ENCODE measurements around the gene HEATR9.

DNA sequence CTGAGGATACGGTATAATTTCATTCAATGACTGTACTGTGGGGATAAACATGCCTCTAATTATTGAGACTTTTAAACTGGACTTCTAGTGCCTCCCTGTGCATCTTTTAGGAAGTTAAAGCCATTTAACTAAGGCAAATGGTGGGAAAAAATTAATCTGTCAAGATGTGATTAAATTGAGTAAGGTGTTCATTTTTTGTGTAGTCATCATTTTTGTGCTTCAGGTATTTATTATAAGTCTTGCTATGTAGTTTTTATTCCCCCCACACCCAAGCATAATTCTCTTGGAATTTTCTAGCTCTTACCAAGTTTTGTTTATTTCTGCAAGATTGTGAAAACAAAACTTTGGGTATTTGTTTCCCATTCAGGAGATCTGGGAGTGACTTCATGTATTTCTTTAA is 49.2 kb downstream of the HEATR9 start:
- TF ChIP-seq, protein P1, sequence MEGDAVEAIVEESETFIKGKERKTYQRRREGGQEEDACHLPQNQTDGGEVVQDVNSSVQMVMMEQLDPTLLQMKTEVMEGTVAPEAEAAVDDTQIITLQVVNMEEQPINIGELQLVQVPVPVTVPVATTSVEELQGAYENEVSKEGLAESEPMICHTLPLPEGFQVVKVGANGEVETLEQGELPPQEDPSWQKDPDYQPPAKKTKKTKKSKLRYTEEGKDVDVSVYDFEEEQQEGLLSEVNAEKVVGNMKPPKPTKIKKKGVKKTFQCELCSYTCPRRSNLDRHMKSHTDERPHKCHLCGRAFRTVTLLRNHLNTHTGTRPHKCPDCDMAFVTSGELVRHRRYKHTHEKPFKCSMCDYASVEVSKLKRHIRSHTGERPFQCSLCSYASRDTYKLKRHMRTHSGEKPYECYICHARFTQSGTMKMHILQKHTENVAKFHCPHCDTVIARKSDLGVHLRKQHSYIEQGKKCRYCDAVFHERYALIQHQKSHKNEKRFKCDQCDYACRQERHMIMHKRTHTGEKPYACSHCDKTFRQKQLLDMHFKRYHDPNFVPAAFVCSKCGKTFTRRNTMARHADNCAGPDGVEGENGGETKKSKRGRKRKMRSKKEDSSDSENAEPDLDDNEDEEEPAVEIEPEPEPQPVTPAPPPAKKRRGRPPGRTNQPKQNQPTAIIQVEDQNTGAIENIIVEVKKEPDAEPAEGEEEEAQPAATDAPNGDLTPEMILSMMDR (IDR thresholded peaks at IDR 0.05) = peak in 1 of 4 experiments; percentile 29
- no peak for TF ChIP-seq POLR2A (IDR thresholded peaks at IDR 0.05)

All from gastroesophageal sphincter (tissue), 3 donors.